HEK293T (cell line): ENCODE data around the gene LINGO4.

ENCODE experiments used
- ELF4 ChIP-seq: fragments of 450-650 bp; IDR thresholded peaks from 2 replicates; pipeline ENCODE4 v1.6.1; 2017; ENCODE audit warnings: antibody characterized with exemption
- FOXA1 ChIP-seq: fragments of 450-650 bp; IDR thresholded peaks from 2 replicates; pipeline ENCODE4 v1.6.1; 2016; ENCODE audit warnings: mild to moderate bottlenecking
- FOXM1 ChIP-seq: fragments of 450-650 bp; IDR thresholded peaks from 2 replicates; pipeline ENCODE4 v1.6.1; 2017; ENCODE audit warnings: mild to moderate bottlenecking, borderline replicate concordance
- HDGF ChIP-seq: fragments of 450-650 bp; IDR thresholded peaks from 2 replicates; pipeline ENCODE4 v1.6.1; 2017; ENCODE audit warnings: antibody characterized with exemption, borderline replicate concordance
- LEF1 ChIP-seq: fragments of 450-650 bp; IDR thresholded peaks from 2 replicates; pipeline ENCODE4 v1.6.1; 2017; ENCODE audit warnings: mild to moderate bottlenecking, borderline replicate concordance
- SP1 ChIP-seq: fragments of 450-650 bp; IDR thresholded peaks from 2 replicates; pipeline ENCODE4 v1.6.1; 2017
- SUZ12 ChIP-seq: fragments of 450-650 bp; IDR thresholded peaks from 2 replicates; pipeline ENCODE4 v1.6.1; 2016; ENCODE audit warnings: mild to moderate bottlenecking
- TARDBP ChIP-seq: fragments of 450-650 bp; IDR thresholded peaks from 2 replicates; pipeline ENCODE4 v1.6.1; 2016
- ZNF384 ChIP-seq: fragments of 450-650 bp; IDR thresholded peaks from 2 replicates; pipeline ENCODE4 v1.6.1; 2016

- TF ChIP-seq FOXM1 (no peak), HDGF (no peak), SP1 (no peak), ELF4 (no peak), SUZ12 (no peak), ZNF384 (no peak), FOXA1 (no peak), TARDBP (no peak), LEF1 (no peak)
Observed at GRCh38 chr1:151800830-151801229, 4.4 kb downstream of the LINGO4 start.
